GM19467 (cell line): ENCODE measurements around the gene GNAI1.
"Not testable (repeated sequence)": the region's sequence is repeated elsewhere in the genome, so short reads cannot be mapped to it uniquely, and the experiment has no call there.

Source experiments
- ATAC-seq: cut with Tn5 transposase; IDR thresholded peaks from one replicate; pipeline ENCODE4 v1.9.1; 2021; ENCODE audit warnings: mild to moderate bottlenecking, moderate library complexity; ENCODE audit not compliant: unreplicated experiment

GNAI1 gene

GRCh38 chr7:80154656-80155333 lies 20.2 kb downstream of the GNAI1 start:
- no peak for ATAC-seq

GRCh38 chr7:80155374-80155773 lies 20.7 kb downstream of the GNAI1 start:
- no peak for ATAC-seq

GRCh38 chr7:80157770-80158169 lies 23.1 kb downstream of the GNAI1 start:
- ATAC-seq: not testable (repeated sequence)

GRCh38 chr7:80159802-80160201 lies 25.2 kb downstream of the GNAI1 start:
- no peak for ATAC-seq

GRCh38 chr7:80161466-80161865 lies 26.8 kb downstream of the GNAI1 start:
- ATAC-seq: no peak

- no peak for ATAC-seq
Observed at GRCh38 chr7:80165177-80165576, 30.5 kb downstream of the GNAI1 start.

GRCh38 chr7:80170445-80170844 lies 35.8 kb downstream of the GNAI1 start:
- no peak for ATAC-seq

- ATAC-seq: no peak
Observed at GRCh38 chr7:80172387-80172786, 37.8 kb downstream of the GNAI1 start.

GRCh38 chr7:80175744-80176143 lies 41.1 kb downstream of the GNAI1 start:
- ATAC-seq: no peak

- no peak for ATAC-seq
Observed at GRCh38 chr7:80181411-80181810, 46.8 kb downstream of the GNAI1 start.

- ATAC-seq: no peak
Observed at GRCh38 chr7:80182630-80183276, 48.1 kb downstream of the GNAI1 start.

GRCh38 chr7:80183351-80183750 lies 48.7 kb downstream of the GNAI1 start:
- no peak for ATAC-seq

GRCh38 chr7:80183900-80184685 lies 49.5 kb downstream of the GNAI1 start:
- ATAC-seq: no peak

GRCh38 chr7:80184693-80185092 lies 50.1 kb downstream of the GNAI1 start:
- ATAC-seq: no peak

GRCh38 chr7:80185571-80185970 lies 50.9 kb downstream of the GNAI1 start:
- ATAC-seq: no peak

GRCh38 chr7:80186721-80187120 lies 52.1 kb downstream of the GNAI1 start:
- no peak for ATAC-seq

GRCh38 chr7:80187279-80187678 lies 52.6 kb downstream of the GNAI1 start:
- no peak for ATAC-seq

GRCh38 chr7:80187727-80188126 lies 53.1 kb downstream of the GNAI1 start:
- no peak for ATAC-seq

- no peak for ATAC-seq
Observed at GRCh38 chr7:80189638-80190037, 55.0 kb downstream of the GNAI1 start.

GRCh38 chr7:80197627-80198026 lies 63.0 kb downstream of the GNAI1 start:
- ATAC-seq: no peak

GRCh38 chr7:80199051-80199450 lies 64.4 kb downstream of the GNAI1 start:
- no peak for ATAC-seq

GRCh38 chr7:80204454-80204853 lies 69.8 kb downstream of the GNAI1 start:
- ATAC-seq: no peak
